HTR-8/SVneo (cell line): Measurements from ENCODE around the gene MYCL.

ENCODE experiments used
- DNase-seq: peaks from one replicate; pipeline ENCODE4 v3.0.0; 2011; ENCODE audit warnings: low spot score, mixed read lengths; ENCODE audit not compliant: insufficient read length
- FAIRE-seq: peaks from 2 replicates; lab custom pipeline; 2011; peaks lifted over from hg19 to GRCh38; lab: Jason Lieb, UNC

Gene MYCL

DNA sequence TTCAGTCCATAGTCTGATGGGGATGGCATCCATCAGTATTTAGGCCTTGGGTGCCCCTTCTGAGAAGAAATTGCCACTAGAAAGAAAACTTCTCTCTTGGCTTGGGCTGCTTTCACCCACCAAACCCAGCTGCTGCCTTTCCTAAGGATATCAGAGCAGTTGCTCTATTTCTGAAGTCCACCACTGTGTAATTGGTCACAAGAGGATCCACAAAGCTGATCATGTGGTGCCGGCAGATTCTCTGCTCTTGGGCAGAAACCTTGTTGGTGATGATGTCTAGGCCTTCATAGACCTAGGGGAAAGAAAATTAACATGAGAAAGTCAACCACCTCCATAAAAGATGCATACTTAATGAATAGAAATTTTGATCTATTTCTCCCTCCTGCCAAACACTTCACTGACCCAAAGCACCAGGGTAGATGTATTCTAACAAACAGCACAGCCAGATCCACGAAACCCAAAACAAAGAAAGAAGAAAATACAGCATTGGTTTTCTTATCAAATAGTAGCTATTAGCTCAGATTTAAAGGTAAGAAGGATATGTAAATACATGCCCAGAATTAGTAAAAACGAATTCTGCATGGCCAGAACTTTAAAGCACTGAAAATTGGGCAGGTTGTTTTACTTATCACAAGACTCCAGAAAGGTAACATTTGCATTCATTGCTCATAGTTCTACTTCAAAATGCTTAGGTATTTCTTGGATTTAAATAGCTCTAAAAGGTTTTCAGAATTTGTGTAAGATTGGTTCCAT, 44.4 kb downstream of the MYCL start:
- FAIRE-seq (no peak), DNase-seq (no peak)

DNA sequence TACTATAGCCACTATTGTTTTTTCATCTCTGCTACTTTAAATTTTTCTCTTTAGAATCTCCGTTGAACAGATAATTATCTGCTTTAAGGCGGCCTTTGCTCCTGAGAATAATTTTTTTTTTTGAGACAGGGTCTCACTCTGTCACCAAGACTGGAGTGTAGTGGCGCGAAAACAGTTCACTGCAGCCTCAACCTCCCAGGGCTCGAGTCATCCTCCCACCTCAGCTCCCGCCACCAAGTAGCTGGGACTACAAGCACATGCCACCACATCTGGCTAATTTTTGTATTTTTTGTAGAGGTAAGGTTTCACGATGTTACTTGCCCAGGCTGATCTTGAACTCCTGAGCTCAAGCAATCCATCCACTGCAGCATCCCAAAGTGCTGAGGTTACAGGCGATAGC, 47.0 kb downstream of the MYCL start:
- FAIRE-seq (no peak), DNase-seq (no peak)

GRCh38 chr1:39854314-39854713, 47.4 kb downstream of the MYCL start:
- DNase-seq = no peak
- FAIRE-seq = no peak

DNA sequence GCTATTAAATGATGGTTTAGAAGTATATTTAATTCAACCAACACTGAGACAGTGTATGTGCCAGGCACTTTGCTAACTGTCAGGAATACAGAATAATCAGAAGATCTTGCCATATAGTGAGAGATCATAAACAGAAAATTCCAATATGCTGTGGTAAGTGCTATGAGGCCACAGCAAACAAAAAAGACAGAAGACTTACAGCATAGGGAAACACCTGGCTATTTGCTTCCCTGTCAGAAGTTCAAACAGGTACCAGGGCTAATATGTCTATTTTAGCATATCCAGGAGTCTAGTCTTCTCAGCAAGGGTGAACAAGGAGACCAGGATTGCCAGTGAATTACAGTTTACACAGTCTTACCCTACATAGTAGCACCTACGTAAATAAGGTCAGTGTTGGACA, 48.8 kb downstream of the MYCL start:
- FAIRE-seq (no peak), DNase-seq (no peak)

- DNase-seq = no peak
- no peak for FAIRE-seq
These were observed 49.4 kb downstream of the MYCL start for GRCh38 chr1:39852214-39852791.

DNA sequence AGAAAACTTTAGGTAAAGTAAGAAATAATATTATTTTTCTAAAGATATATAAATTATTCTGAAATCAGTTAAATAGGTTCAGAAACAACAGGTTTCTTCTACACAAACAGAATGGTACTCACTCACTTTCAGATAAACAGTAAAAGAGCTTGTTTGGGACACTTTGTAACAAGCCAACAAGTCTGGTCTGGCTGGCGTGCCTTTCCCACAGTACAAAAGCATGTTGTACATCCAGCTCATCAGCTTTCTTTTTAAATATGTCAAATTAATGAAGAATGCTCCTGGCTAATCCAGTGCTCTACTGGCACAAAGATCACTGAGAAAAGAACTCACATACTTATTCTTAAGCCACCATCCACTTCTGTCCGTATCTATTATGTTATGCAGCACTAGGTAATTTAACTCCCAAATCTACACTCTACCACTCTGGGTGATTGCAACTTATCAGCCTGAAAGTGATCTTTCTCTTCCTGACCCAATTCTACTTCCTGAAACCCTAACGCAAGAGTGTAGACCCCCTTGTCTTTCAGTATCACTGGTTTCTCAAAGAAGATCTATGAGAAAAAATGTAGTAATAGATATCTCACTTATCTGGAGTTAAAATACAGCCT, 51.0 kb downstream of the MYCL start:
- DNase-seq (no peak), FAIRE-seq (no peak)

GRCh38 chr1:39849203-39849602, 52.5 kb downstream of the MYCL start:
- no peak for DNase-seq
- FAIRE-seq = no peak

GRCh38 chr1:39847940-39848339, 53.8 kb downstream of the MYCL start:
- no peak for FAIRE-seq
- DNase-seq = no peak

DNA sequence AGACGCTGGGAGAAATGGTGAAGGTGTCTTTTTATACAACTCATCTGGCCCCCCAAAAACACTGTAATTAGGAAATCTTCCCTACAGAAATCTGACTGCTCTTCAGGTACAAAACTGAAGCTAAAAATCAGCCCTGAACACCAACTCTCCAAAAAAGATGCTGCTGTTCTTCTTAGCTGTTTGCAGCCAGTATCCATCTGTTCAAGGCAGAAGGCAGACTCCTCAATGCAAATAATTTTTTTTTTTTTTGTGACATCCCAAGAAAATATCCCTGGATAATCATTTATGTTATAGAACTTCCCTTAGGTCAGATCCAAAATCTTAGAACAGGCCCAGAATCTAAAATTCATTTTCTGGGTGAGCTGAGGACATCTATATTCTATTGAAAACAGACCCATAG, 54.9 kb downstream of the MYCL start:
- DNase-seq = no peak
- FAIRE-seq = no peak

GRCh38 chr1:39845569-39846566, 55.8 kb downstream of the MYCL start:
- DNase-seq (no peak), FAIRE-seq (no peak)
